HEK293T (cell line): Measurements from ENCODE around the gene TJP3.

Source experiments
- FOXA1 ChIP-seq: fragments of 450-650 bp; IDR thresholded peaks from 2 replicates; pipeline ENCODE4 v1.6.1; 2016; ENCODE audit warnings: mild to moderate bottlenecking
- FOXK2 ChIP-seq: fragments of 450-650 bp; IDR thresholded peaks from 2 replicates; pipeline ENCODE4 v1.6.1; 2016; ENCODE audit warnings: mild to moderate bottlenecking
- FOXM1 ChIP-seq: fragments of 450-650 bp; IDR thresholded peaks from 2 replicates; pipeline ENCODE4 v1.6.1; 2017; ENCODE audit warnings: mild to moderate bottlenecking, borderline replicate concordance
- NFRKB ChIP-seq: fragments of 450-650 bp; IDR thresholded peaks from 2 replicates; pipeline ENCODE4 v1.6.1; 2016; ENCODE audit warnings: mild to moderate bottlenecking, moderate library complexity
- SP1 ChIP-seq: fragments of 450-650 bp; IDR thresholded peaks from 2 replicates; pipeline ENCODE4 v1.6.1; 2017
- SUZ12 ChIP-seq: fragments of 450-650 bp; IDR thresholded peaks from 2 replicates; pipeline ENCODE4 v1.6.1; 2016; ENCODE audit warnings: mild to moderate bottlenecking
- TARDBP ChIP-seq: fragments of 450-650 bp; IDR thresholded peaks from 2 replicates; pipeline ENCODE4 v1.6.1; 2016

DNA sequence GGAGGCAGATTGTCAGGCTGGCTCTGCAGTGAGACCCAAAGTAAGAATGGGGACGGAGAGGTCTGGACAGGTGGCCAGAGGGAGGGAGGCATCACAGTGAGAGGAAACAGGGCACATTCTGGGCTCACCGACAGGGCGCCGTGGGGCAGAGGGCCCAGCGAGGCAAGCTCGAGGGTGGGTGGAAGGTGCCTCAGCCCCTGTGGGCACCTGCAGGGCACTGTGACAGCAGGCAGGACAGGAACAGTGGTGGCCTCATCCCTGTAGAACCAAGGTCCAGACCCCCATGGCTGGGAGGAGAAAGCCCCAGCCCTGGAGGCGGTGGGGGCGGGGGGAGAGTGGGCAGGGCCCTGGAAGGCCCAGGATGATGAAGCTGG, 35.6 kb upstream of the TJP3 start:
- no peak for TF ChIP-seq FOXM1
- TF ChIP-seq NFRKB = no peak
- no peak for TF ChIP-seq SP1
- no peak for TF ChIP-seq FOXK2
- no peak for TF ChIP-seq TARDBP
- no peak for TF ChIP-seq SUZ12
- TF ChIP-seq FOXA1 = no peak
